Fibroblast of peridontal ligament (primary cell): ENCODE measurements around the gene TSPEAR.
A peak's percentile ranks its signal among the peaks of the same experiment; 100 is the strongest.

ENCODE experiments used
- DNase-seq: peaks from one replicate; pipeline ENCODE4 v3.0.0-alpha.2; 2010; ENCODE audit errors: extremely low read depth

Gene TSPEAR

GRCh38 chr21:44711327-44712202, at the start of gene TSPEAR:
TSPEAR (minus strand) TSS chr21:44711572; CDS start chr21:44711514, 58 bp downstream.
- no peak for DNase-seq

GRCh38 chr21:44760376-44760775, 49.0 kb upstream of the TSPEAR start:
- DNase-seq = no peak

- DNase-seq = no peak
Measured at GRCh38 chr21:44759628-44760285, 48.4 kb upstream of the TSPEAR start.

GRCh38 chr21:44758781-44759627, 47.6 kb upstream of the TSPEAR start:
- no peak for DNase-seq

GRCh38 chr21:44758141-44758561, 46.8 kb upstream of the TSPEAR start:
- no peak for DNase-seq

GRCh38 chr21:44757731-44758130, 46.4 kb upstream of the TSPEAR start:
- DNase-seq = no peak

- no peak for DNase-seq
Measured at GRCh38 chr21:44756423-44757185, 45.2 kb upstream of the TSPEAR start.

- no peak for DNase-seq
Measured at GRCh38 chr21:44755227-44755626, 43.9 kb upstream of the TSPEAR start.

- DNase-seq = no peak
Measured at GRCh38 chr21:44753357-44753756, 42.0 kb upstream of the TSPEAR start.

- no peak for DNase-seq
Measured at GRCh38 chr21:44752671-44753235, 41.4 kb upstream of the TSPEAR start.

- no peak for DNase-seq
Measured at GRCh38 chr21:44751799-44752636, 40.6 kb upstream of the TSPEAR start.

GRCh38 chr21:44751186-44751798, 39.9 kb upstream of the TSPEAR start:
- no peak for DNase-seq

- no peak for DNase-seq
Measured at GRCh38 chr21:44750675-44751025, 39.3 kb upstream of the TSPEAR start.

- DNase-seq = no peak
Measured at GRCh38 chr21:44749759-44750674, 38.6 kb upstream of the TSPEAR start.

GRCh38 chr21:44749116-44749758, 37.9 kb upstream of the TSPEAR start:
- no peak for DNase-seq

GRCh38 chr21:44748621-44749020, 37.2 kb upstream of the TSPEAR start:
- no peak for DNase-seq

GRCh38 chr21:44742418-44743153, 31.2 kb upstream of the TSPEAR start:
- peak; percentile 19 for DNase-seq
